OCI-LY1 (cell line): ENCODE measurements around the gene HAT1.

ENCODE experiments used
- EZH2 ChIP-seq: fragments of 200-600 bp; sonication (generic), shearing (Covaris generic); IDR thresholded peaks from 2 replicates; pipeline ENCODE4 v1.8.0; 2017; ENCODE audit warnings: borderline replicate concordance, mixed run types, mild to moderate bottlenecking, antibody characterized with exemption, low read length, moderate library complexity, mixed read lengths
- TF ChIP-seq, protein P1 (sequence below): fragments of 200-600 bp; sonication (generic), shearing (Covaris generic); IDR thresholded peaks from 2 replicates; pipeline ENCODE4 v1.5.1; 2017; ENCODE audit warnings: mild to moderate bottlenecking, antibody characterized with exemption, low read length, moderate library complexity, mixed read lengths

DNA sequence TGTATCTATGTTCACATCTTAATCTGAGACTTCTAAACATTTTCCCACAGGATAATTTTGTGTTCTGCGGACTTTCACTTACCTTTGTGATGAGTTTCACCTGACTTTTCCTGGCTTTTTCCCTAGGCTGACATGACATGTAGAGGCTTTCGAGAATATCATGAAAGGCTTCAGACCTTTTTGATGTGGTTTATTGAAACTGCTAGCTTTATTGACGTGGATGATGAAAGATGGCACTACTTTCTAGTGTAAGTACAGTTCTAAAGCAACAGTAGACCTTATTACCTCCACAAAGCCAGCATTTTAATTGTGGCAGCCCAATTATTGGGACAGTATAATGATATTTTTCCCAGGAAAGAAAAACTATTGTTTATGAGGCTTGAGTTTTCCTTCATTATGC, 43.4 kb downstream of the HAT1 start:
- TF ChIP-seq, protein P1, sequence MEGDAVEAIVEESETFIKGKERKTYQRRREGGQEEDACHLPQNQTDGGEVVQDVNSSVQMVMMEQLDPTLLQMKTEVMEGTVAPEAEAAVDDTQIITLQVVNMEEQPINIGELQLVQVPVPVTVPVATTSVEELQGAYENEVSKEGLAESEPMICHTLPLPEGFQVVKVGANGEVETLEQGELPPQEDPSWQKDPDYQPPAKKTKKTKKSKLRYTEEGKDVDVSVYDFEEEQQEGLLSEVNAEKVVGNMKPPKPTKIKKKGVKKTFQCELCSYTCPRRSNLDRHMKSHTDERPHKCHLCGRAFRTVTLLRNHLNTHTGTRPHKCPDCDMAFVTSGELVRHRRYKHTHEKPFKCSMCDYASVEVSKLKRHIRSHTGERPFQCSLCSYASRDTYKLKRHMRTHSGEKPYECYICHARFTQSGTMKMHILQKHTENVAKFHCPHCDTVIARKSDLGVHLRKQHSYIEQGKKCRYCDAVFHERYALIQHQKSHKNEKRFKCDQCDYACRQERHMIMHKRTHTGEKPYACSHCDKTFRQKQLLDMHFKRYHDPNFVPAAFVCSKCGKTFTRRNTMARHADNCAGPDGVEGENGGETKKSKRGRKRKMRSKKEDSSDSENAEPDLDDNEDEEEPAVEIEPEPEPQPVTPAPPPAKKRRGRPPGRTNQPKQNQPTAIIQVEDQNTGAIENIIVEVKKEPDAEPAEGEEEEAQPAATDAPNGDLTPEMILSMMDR = no peak
- TF ChIP-seq EZH2 = no peak
